ENCODE measurements around the gene PDE4DIP.
"Not testable (repeated sequence)": the region's sequence is repeated elsewhere in the genome, so short reads cannot be mapped to it uniquely, and the experiment has no call there.

PDE4DIP gene

DNA sequence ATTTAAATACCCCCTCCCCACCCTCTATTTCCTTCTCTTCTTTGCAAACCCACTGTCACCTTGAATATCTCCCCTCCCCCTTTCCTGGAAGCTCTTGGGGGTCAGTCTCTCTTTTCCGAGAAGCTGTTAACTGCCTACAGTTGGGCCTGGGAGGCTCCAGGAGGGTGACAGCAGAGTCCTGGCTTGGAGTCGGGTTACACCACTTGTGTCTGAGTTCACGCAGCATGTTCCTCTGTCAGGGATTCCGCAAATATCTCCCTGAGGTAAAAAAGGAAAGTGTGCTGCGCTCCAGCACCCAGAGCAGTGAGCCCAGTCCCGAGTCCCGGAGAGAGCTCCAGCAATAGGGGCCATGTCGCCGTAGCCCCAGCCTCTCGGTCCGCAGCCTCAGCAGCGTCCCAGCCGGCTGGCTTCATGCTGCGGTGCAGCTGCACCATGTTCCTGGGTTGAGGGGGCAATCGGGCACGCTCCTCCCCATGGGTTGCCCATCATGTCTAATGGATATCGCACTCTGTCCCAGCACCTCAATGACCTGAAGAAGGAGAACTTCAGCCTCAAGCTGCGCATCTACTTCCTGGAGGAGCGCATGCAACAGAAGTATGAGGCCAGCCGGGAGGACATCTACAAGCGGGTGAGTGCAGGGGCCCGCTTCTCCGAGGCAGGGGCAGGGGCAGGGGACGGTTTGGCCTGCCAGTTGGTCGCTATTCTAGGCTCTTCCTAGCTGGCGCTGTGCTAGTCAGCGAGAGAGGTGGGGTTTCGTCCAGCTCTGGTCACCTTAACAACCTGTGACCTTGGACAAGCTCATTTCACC lies 45.2 kb downstream of the PDE4DIP start:
- H3K9me3 Mint-ChIP-seq; H3K27me3 Mint-ChIP-seq; H3K27ac Mint-ChIP-seq; H3K4me1 Mint-ChIP-seq; ATAC-seq (ENCODE audit: low read depth); H3K36me3 Mint-ChIP-seq; DNase-seq (ENCODE audit: low spot score in 2 of 2); H3K4me3 Mint-ChIP-seq: not testable (repeated sequence)

DNA sequence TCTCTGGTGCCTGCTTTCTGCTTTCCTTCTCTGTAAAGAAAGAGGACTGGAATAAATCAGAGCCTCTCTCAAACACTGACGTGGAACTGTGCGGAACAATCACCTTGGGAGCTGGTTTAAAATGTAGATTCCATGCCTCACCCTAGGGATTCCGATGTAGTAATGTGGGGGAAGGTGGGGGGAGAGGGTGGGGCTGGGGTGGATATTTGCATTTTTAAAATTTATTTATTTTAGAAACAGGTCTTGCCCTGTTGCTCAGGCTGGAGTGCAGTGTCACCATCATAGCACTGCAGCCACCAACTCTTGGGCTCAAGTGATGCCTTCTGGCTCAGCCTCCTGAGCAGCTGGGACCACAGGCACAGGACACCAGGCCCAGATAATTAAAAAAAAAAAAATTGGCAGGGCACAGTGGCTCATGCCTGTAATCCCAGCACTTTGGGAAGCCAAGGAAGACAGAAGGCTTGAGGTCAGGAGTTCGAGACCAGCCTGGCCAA lies 45.9 kb downstream of the PDE4DIP start:
- H3K27ac Mint-ChIP-seq; H3K4me1 Mint-ChIP-seq; H3K4me3 Mint-ChIP-seq; H3K27me3 Mint-ChIP-seq; ATAC-seq (ENCODE audit: low read depth); H3K36me3 Mint-ChIP-seq; DNase-seq (ENCODE audit: low spot score in 2 of 2); H3K9me3 Mint-ChIP-seq: not testable (repeated sequence)

DNA sequence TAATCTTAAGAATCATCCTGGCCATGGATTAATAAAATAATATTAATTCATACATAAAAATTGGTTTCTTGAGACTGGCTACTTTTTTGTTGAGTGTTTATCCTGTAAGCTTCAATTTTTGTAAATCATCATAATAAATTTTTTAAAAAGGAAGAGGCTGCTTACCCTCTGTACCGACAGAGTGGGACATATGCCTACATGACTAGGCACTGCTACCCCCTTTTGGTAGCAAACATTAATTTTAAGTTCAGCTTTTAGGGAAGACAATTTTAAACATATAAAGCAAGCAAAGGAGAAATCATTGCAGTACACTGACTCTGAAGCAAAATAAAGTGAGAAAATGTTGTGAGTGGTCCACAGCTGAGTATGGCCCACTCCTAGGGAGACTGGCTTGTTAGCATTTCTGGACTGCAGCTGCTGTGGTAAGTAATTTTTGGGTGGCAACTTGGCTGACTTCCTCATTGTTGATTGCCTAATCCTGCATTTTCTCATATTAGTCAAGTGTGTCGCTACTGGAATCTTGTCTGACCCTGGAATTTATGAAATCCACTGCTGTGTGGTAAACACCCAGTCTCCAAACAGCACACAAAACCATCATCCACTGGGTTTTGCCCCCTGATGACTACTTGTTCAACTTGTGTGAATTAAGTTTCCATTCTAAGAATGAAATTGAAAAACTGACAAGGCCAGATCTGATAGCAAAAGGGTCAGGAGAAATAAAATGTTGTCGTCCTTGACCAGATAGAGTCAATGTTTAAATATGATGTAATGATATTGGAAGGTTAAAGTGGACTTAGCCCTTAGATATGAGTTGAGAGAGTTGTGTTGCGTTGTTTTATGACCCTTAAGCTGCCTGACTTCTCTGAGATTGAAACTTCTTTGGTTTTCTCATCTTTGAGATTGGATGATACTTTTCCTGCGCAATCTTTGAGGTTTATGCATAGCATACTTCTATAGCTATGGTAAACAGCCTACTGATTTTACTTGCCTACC lies 50.4 kb downstream of the PDE4DIP start:
- H3K36me3 Mint-ChIP-seq; H3K4me3 Mint-ChIP-seq; H3K4me1 Mint-ChIP-seq; H3K27ac Mint-ChIP-seq; DNase-seq (ENCODE audit: low spot score in 2 of 2); H3K9me3 Mint-ChIP-seq; ATAC-seq (ENCODE audit: low read depth); H3K27me3 Mint-ChIP-seq: not testable (repeated sequence)

DNA sequence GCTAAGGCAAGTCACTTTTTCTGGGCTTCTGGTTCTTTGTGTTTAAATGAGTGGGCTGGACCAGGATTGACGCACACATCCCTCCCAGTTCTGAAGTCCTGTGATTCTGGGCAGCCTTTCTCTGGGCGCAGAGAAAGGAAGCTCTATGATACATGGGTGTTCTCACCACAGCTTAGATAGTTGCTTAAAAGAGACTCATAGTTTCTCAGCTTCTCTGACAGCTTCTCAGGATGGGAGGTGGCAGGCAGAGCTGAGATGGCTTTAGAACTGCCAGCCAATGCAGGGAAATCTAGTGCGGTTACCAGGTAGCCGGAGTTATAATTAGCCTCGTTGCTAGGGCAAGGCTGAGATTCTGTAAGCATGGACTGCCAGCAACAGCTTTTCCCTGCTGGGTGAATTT lies 55.8 kb downstream of the PDE4DIP start:
- not testable (repeated sequence) for H3K27me3 Mint-ChIP-seq; H3K4me1 Mint-ChIP-seq; H3K36me3 Mint-ChIP-seq; H3K4me3 Mint-ChIP-seq; H3K9me3 Mint-ChIP-seq; DNase-seq (ENCODE audit: low spot score in 2 of 2); H3K27ac Mint-ChIP-seq; ATAC-seq (ENCODE audit: low read depth)

DNA sequence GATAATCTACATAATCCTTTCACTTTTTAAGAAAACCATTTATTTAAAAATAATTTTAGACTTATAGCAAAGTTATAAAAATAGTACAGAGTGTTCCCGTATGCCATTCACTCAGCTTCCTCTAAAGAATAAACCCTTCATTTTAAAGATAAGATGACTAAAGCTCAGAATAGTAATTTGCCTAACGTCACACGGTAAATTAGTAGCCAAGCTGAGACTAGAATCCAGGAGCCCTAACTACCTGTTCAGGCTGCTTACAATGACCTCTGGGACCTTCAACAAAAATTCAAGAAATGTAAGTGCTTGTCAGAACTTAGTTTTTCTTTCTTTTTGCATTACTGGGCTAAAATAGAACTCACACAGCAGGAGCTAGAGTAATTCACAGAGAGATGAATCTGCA lies 56.5 kb downstream of the PDE4DIP start:
- ATAC-seq (ENCODE audit: low read depth); H3K4me1 Mint-ChIP-seq: not testable (repeated sequence)

DNA sequence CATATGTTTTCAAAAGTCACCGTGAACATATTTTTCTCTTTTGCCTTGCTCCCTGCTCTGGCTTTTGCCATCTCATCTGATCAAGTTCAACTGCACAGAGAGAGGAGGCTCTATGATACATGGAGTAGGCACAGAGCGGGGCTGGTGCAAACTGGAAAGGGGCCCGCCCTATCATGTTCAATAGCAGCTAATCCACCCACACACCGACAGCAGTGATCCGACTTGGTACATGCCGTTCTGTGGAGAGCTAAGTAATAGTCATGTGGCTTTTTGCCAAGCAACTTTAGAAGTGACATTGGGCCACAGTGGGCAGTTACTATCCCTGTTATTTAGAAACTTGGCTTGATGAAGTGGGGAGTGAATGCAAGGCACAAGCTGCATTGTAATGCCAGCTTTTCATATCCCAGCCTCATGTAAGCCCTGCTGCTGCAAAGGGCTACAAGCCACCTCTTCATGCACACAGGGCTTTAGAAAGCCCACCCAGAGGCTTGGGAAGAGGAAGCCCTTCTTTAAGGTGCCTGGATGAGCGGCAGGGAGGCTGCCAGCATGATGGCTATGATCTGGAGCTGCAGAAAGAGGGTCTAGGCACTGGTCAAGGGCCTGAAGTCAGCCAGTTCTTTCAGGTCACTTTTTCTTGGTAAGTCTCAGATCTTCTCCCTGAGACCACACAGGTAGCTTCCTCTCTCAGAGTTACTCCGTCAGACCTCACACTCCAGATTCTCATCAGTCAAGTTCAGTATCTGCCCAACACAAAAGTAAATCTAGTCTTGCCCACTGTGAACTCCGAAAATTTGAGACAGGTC lies 57.1 kb downstream of the PDE4DIP start:
- DNase-seq (ENCODE audit: low spot score in 2 of 2); ATAC-seq (ENCODE audit: low read depth); H3K36me3 Mint-ChIP-seq; H3K27me3 Mint-ChIP-seq; H3K4me1 Mint-ChIP-seq; H3K4me3 Mint-ChIP-seq; H3K27ac Mint-ChIP-seq; H3K9me3 Mint-ChIP-seq: not testable (repeated sequence)

More for the DNA sequence above, 56.5 kb downstream of the PDE4DIP start:
- H3K27me3 Mint-ChIP-seq; DNase-seq (ENCODE audit: low spot score in 2 of 2); H3K27ac Mint-ChIP-seq; H3K4me3 Mint-ChIP-seq; H3K9me3 Mint-ChIP-seq; H3K36me3 Mint-ChIP-seq: not testable (repeated sequence)

DNA sequence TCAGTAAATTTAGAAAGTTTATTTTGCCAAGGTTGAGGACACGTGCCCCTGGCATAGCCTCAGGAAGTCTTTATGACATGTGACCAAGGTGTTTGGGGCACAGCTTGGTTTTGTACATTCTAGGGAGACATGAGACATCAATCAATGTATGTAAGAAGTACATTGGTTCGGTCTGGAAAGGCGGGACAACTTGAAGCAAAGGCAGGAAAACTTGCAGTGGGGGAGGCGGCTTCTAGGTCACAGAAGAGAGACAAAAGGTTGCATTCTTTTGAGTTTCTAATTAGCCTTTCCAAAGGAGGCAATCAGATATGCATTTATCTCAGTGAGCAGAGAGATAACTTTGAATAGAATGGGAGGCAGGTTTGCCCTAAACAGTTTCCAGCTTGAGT lies 57.7 kb downstream of the PDE4DIP start:
- not testable (repeated sequence) for H3K27ac Mint-ChIP-seq; H3K9me3 Mint-ChIP-seq; H3K4me3 Mint-ChIP-seq; ATAC-seq (ENCODE audit: low read depth); H3K36me3 Mint-ChIP-seq; H3K4me1 Mint-ChIP-seq; H3K27me3 Mint-ChIP-seq; DNase-seq (ENCODE audit: low spot score in 2 of 2)

DNA sequence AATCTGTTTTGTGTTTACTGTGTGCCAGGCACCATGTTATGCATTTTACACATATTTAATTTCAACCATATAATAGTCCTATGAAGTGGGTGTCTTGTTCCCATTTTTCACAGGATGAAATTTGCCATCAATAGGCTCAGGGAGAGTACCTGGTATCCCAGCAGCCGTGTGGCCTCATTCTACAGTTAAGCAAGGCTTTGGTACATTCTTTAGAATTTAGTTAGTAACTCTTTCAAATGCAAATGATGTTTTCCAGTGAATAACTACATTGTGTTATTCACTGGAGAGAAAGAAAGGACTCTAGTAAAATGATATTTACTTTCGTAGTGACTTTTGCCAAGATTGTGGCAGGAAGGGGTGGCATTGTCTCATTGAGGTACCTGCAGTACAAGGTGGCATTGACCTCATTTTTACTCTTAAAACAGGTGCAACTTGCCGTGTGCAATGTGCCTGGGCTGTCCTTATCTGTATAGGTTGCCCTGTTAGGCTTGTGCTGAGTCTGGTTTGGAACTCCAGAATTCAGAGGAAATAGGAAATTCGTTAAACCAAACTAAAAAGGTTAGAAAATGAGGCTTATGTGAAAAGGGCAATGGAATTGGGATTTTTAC lies 65.1 kb downstream of the PDE4DIP start:
- not testable (repeated sequence) for H3K27me3 Mint-ChIP-seq; H3K27ac Mint-ChIP-seq; H3K4me3 Mint-ChIP-seq; H3K9me3 Mint-ChIP-seq; H3K36me3 Mint-ChIP-seq; H3K4me1 Mint-ChIP-seq; ATAC-seq (ENCODE audit: low read depth); DNase-seq (ENCODE audit: low spot score in 2 of 2)

DNA sequence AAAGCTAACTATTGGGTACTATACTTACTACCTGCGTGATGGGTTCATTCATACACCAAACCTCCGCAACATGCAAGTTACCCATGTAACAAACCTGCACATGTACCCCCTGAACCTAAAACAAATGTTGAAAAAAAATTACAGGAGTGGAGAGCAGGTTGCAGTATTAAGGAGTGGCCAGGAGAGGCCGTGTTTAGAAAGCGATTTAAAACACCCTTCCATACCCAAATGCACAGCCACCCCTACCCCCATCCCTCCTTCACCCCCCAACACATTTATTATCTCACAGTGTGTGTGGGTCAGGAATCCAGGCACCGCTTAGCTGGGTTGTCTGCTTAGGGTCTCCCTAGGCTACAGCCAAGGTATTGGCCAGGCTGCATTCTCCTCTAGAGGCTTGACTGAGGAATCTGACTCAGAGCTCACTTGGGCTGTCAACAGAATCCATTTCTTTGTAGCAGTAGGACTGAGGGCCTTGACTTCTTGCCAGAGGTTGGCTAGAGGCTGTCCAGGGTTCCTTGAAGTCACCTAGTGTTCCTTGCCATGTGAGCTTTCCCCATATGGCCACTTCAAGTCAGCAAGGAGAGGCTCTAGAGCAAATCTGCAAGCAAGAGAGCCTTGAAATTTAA lies 67.2 kb downstream of the PDE4DIP start:
- H3K36me3 Mint-ChIP-seq; DNase-seq (ENCODE audit: low spot score in 2 of 2); H3K4me3 Mint-ChIP-seq; H3K4me1 Mint-ChIP-seq; H3K27me3 Mint-ChIP-seq; H3K27ac Mint-ChIP-seq; H3K9me3 Mint-ChIP-seq: not testable (repeated sequence)
- ATAC-seq (ENCODE audit: low read depth), result peak; percentile 62

DNA sequence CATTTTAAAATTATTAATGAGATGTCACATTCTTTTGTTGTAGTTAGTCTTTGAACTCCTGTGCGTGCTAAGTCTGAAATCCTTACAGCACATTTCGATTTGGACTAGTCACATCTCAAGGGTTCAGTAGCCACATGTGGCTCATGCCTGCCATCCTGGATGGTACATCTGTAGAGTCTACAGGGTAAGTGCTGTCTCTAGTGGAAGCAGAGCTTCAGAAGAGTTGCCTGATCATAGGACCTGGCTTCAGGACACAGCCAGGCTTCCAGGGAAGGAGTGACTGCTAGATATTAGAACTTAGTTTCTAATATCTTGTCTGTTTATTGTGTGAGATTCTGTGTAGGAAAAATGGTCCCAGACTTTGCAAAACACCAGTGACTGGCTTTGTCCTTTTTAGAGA lies 72.0 kb downstream of the PDE4DIP start:
- H3K9me3 Mint-ChIP-seq; H3K4me1 Mint-ChIP-seq; DNase-seq (ENCODE audit: low spot score in 2 of 2); H3K36me3 Mint-ChIP-seq; H3K27ac Mint-ChIP-seq; H3K27me3 Mint-ChIP-seq; H3K4me3 Mint-ChIP-seq; ATAC-seq (ENCODE audit: low read depth): not testable (repeated sequence)

DNA sequence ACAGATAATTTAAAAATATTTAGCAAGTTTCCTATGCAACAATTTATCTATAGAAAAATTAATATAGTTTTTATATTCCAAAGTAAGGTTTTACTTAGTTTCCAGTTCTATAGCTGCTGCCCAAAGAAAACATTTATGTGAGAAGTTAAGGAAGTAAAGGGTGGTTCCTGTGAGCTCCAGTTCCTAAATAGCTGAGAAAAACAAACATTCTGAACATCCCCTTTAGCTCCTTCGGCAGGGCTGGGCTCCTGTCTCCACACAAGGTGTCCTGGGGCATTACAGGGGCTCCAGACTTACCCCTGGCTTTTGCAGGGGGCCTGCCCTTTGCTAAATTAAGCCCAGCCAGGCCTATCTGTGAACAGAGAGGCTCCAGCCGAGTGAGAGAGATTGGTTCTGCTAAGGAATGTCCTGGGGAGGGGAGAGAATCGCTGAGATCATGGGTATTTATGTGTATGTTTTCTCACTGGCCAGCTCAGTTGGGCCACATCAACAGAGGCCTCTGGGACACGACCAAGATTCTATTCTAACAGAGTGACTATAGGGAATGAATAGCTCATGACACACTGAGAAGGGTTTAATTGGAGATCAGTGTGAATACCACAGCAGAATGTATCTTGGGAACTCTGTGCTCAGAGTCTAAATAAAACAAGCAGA lies 72.6 kb downstream of the PDE4DIP start:
- Mint-ChIP-seq H3K27ac (peak overlapping the region; percentile 84), H3K4me3 (peak overlapping the region; percentile 55)
- not testable (repeated sequence) for ATAC-seq (ENCODE audit: low read depth); H3K4me1 Mint-ChIP-seq; H3K27me3 Mint-ChIP-seq; H3K9me3 Mint-ChIP-seq; DNase-seq (ENCODE audit: low spot score in 2 of 2); H3K36me3 Mint-ChIP-seq

DNA sequence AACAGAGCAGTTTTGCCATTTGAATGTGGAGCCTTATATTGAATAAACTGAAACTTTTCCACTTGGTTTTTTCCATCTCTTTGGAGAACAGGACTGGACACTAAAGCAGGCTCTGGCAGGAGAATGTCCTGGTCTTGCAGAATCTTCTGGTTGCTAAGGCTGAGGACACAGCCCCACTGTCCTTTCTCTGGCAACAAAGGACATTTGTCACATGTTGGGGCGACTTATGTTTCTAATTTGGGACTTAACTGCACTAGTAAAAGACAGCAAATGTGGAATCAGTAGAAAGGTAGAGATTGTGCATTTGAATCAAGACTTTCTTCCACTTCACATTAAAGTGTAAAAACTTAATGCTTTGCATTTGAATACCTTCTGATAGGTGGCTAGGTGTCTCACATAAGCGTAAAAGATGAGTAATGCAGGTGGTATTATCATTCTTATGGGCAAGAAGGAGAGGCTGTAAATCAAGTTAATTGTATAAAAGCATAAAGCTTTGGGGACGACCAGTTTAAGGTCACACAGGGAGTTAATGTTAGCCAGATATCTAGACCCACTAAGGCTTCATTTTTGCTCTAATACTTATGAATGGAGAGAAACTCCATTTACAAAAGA lies 74.7 kb downstream of the PDE4DIP start:
- H3K36me3 Mint-ChIP-seq; H3K4me3 Mint-ChIP-seq; H3K27me3 Mint-ChIP-seq; H3K27ac Mint-ChIP-seq; H3K4me1 Mint-ChIP-seq; H3K9me3 Mint-ChIP-seq; DNase-seq (ENCODE audit: low spot score in 2 of 2); ATAC-seq (ENCODE audit: low read depth): not testable (repeated sequence)
